SK-N-SH (cell line): Measurements from ENCODE around the gene MS4A10. TPM values are rescaled to one million over a fixed set of nuclear protein-coding genes. Genes with fewer than 3 reads are reported as not detected.

Experiments
- CTCF ChIA-PET: fragments of 300-600, 350-600 bp; formaldehyde crosslinking; extraction: SDS; loops from one replicate; lab custom pipeline; 2021; lab: Yijun Ruan, JAX
- POLR2A ChIA-PET: fragments of 350-600 bp; sonication (Branson Sonifier 250); formaldehyde crosslinking; extraction: SDS; loops from one replicate; lab custom pipeline; 2020; ENCODE audit warnings: antibody characterized with exemption, inconsistent platforms; lab: Yijun Ruan, JAX
- DNase-seq: peaks from one replicate; pipeline ENCODE4 v3.0.0; 2012
- H2AFZ ChIP-seq: fragments of 200-600 bp; sonication (generic); 2 replicates; pipeline ENCODE4 v1.8.1; 2016; ENCODE audit warnings: antibody characterized with exemption, mild to moderate bottlenecking, low read depth
- H3F3A ChIP-seq: fragments of 200-600 bp; sonication (generic); replicated peaks from 2 replicates; pipeline ENCODE3; 2016; ENCODE audit warnings: antibody characterized with exemption, mild to moderate bottlenecking; ENCODE audit not compliant: insufficient read depth
- H3K27ac ChIP-seq, 2 experiments: fragments of 200-500 bp in 1 of 2; fragments of 200-600 bp in 1 of 2; sonication (Bioruptor generic) in 1 of 2; sonication (generic), shearing (Covaris generic) in 1 of 2; 2 replicates each; pipeline versions ENCODE4 v1.5.1 to v1.6.1; 2014 to 2016; ENCODE audit warnings: low read depth in 2 of 2, inconsistent platforms in 1 of 2, low read length in 1 of 2, mild to moderate bottlenecking in 1 of 2, mixed read lengths in 1 of 2
- H3K27me3 ChIP-seq: fragments of 200-600 bp; sonication (generic), shearing (Covaris generic); 2 replicates; pipeline ENCODE4 v1.6.1; 2016; ENCODE audit warnings: mixed run types; ENCODE audit not compliant: insufficient read depth
- H3K36me3 ChIP-seq, 2 experiments: fragments of 200-500 bp in 1 of 2; fragments of 200-600 bp in 1 of 2; sonication (Bioruptor generic) in 1 of 2; sonication (generic) in 1 of 2; replicated peaks in 1 of 2; 2 replicates each; pipeline versions ENCODE3 to v1.5.1; 2014 to 2016; ENCODE audit warnings: low read length in 1 of 2, mild to moderate bottlenecking in 1 of 2; ENCODE audit not compliant: insufficient read depth in 2 of 2, control insufficient read depth in 1 of 2
- H3K4me1 ChIP-seq, 2 experiments: fragments of 200-500 bp in 1 of 2; fragments of 200-600 bp in 1 of 2; sonication (Bioruptor generic) in 1 of 2; sonication (generic), shearing (Covaris generic) in 1 of 2; 2 replicates each; pipeline versions ENCODE4 v1.5.1 to v1.6.1; 2014 to 2016; ENCODE audit warnings: low read depth in 1 of 2, low read length in 1 of 2, mixed run types in 1 of 2; ENCODE audit not compliant: insufficient read depth in 2 of 2, control insufficient read depth in 1 of 2
- H3K4me2 ChIP-seq: fragments of 200-600 bp; sonication (generic), shearing (Covaris generic); 2 replicates; pipeline ENCODE4 v1.6.1; 2017; ENCODE audit warnings: mixed run types
- H3K4me3 ChIP-seq, 2 experiments: fragments of 200-500 bp in 1 of 2; fragments of 200-600 bp in 1 of 2; sonication (Bioruptor generic) in 1 of 2; sonication (generic), shearing (Covaris generic) in 1 of 2; 2 replicates each; pipeline versions ENCODE4 v1.5.1 to v1.8.1; 2014 to 2016; ENCODE audit warnings: low read depth in 2 of 2, inconsistent platforms in 1 of 2, low read length in 1 of 2, mild to moderate bottlenecking in 1 of 2, mixed read lengths in 1 of 2, moderate library complexity in 1 of 2
- H3K79me2 ChIP-seq: fragments of 200-600 bp; sonication (generic); 2 replicates; pipeline ENCODE4 v1.8.1; 2017; ENCODE audit warnings: mild to moderate bottlenecking; ENCODE audit not compliant: insufficient read depth
- H3K9ac ChIP-seq: fragments of 200-600 bp; sonication (generic); 2 replicates; pipeline ENCODE4 v1.6.1; 2017; ENCODE audit warnings: mixed run types
- H3K9me2 ChIP-seq: fragments of 200-600 bp; sonication (generic); 2 replicates; pipeline ENCODE4 v1.6.1; 2017; ENCODE audit warnings: mixed run types
- H3K9me3 ChIP-seq: fragments of 200-600 bp; sonication (generic); 2 replicates; pipeline ENCODE4 v1.6.1; 2017; ENCODE audit warnings: mixed run types, mild to moderate bottlenecking, moderate library complexity
- H4K20me1 ChIP-seq: fragments of 200-600 bp; sonication (generic); 2 replicates; pipeline ENCODE4 v1.6.1; 2017; ENCODE audit warnings: mild to moderate bottlenecking, mixed run types; ENCODE audit not compliant: insufficient read depth
- ELF1 ChIP-seq: IDR thresholded peaks from 2 replicates; pipeline ENCODE4 v1.4.0; 2012
- EP300 ChIP-seq, 2 experiments: IDR thresholded peaks; 2 replicates each; pipeline versions ENCODE4 v1.4.0 to v1.6.1; 2012; ENCODE audit warnings: borderline replicate concordance in 1 of 2, low read depth in 1 of 2, low read length in 1 of 2
- EZH2phosphoT487 ChIP-seq: fragments of 200-600 bp; sonication (generic); IDR thresholded peaks from 2 replicates; pipeline ENCODE4 v1.6.1; 2017; ENCODE audit warnings: low read depth, mixed run types, mild to moderate bottlenecking, antibody characterized with exemption, moderate library complexity, borderline replicate concordance
- FOXM1 ChIP-seq: IDR thresholded peaks from 2 replicates; pipeline ENCODE4 v1.4.0; 2012; ENCODE audit warnings: low read depth, mild to moderate bottlenecking
- GABPA ChIP-seq: IDR thresholded peaks from 2 replicates; pipeline ENCODE4 v1.4.0; 2012; ENCODE audit warnings: low read depth, mild to moderate bottlenecking
- GATA2 ChIP-seq: sonication (generic); formaldehyde crosslinking; IDR thresholded peaks from 2 replicates; pipeline ENCODE4 v1.5.0; 2020; ENCODE audit warnings: mild to moderate bottlenecking, missing genetic modification reagents
- MAX ChIP-seq: IDR thresholded peaks from 2 replicates; pipeline ENCODE4 v1.4.0; 2012; ENCODE audit warnings: low read depth
- MEF2A ChIP-seq: IDR thresholded peaks from 2 replicates; pipeline ENCODE4 v1.4.0; 2012; ENCODE audit warnings: low read depth, borderline replicate concordance
- MXI1 ChIP-seq: IDR thresholded peaks from 2 replicates; pipeline ENCODE4 v1.6.1; 2012; ENCODE audit warnings: mild to moderate bottlenecking, low read depth, low read length, improper control_type of control experiment
- PBX3 ChIP-seq: IDR thresholded peaks from 2 replicates; pipeline ENCODE4; 2012
- RAD21 ChIP-seq: IDR thresholded peaks from 2 replicates; pipeline ENCODE4 v1.6.1; 2012; ENCODE audit warnings: mild to moderate bottlenecking, low read length
- RXRA ChIP-seq: IDR thresholded peaks from 2 replicates; pipeline ENCODE4 v1.4.0; 2012; ENCODE audit warnings: low read depth, mild to moderate bottlenecking, borderline replicate concordance
- SMC3 ChIP-seq: IDR thresholded peaks from 2 replicates; pipeline ENCODE4 v1.6.1; 2012; ENCODE audit warnings: low read depth, low read length, improper control_type of control experiment
- TCF12 ChIP-seq: IDR thresholded peaks from 2 replicates; pipeline ENCODE4 v1.4.0; 2012
- USF1 ChIP-seq: IDR thresholded peaks from 2 replicates; pipeline ENCODE4 v1.4.0; 2012; ENCODE audit warnings: low read depth, borderline replicate concordance
- YY1 ChIP-seq: IDR thresholded peaks from 2 replicates; pipeline ENCODE4 v1.4.0; 2012; ENCODE audit warnings: low read depth, mild to moderate bottlenecking
- WGBS: methylation state at CpG from one replicate; pipeline ENCODE4 v1.1.6; 2017; ENCODE audit warnings: low lambda C conversion rate; 5-methylcytosine and 5-hydroxymethylcytosine counted together
- polyA plus RNA-seq, 3 experiments: library from polyadenylated mRNA; depleted of rRNA; stranded (reverse); fragments of >200 nt; gene quantifications; 2 replicates each; pipeline ENCODE4 v1.2.3, GENCODE V29; 2012
- TF ChIP-seq, protein P1 (sequence below): IDR thresholded peaks from 2 replicates; pipeline ENCODE4 v1.4.0; 2012; ENCODE audit warnings: low read depth, borderline replicate concordance
- TF ChIP-seq, protein P2 (sequence below): fragments of 200-600 bp; sonication (generic); IDR thresholded peaks from 2 replicates; pipeline ENCODE4 v1.6.1; 2017; ENCODE audit warnings: antibody characterized with exemption, mild to moderate bottlenecking, moderate library complexity

The MS4A10 gene
- polyA plus RNA-seq, 1 of the 3 experiments (the other 2 are of a cell fraction) = not detected

DNA sequence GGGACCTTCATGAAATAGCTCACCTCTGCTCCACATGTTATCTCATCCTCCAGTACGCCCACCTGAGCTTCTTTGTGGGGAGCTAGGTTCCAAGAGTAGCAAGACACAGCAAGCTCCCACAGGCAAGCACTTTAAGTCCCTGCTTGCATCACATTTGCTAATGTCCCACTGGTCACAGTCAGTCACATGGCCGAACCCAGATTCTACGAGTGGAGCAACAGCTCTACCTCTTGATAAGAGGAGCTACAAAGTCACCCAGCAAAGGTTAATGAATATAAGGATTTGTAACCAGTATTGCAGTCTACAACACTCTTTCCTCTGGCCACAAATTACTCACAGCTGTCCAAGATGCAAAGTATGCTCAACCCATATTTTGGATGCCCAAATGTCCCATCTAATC, 43.7 kb upstream of the MS4A10 start:
- Histone ChIP-seq H3K9ac (no peak overlapping the region), H3K4me2 (no peak overlapping the region), H3K4me1 (no peaks in the 10 kb centered on the region), H3K9me2 (no peaks in the 10 kb centered on the region), H3F3A (no peaks in the 10 kb centered on the region), H3K4me3 (no peak overlapping the region), H3K9me3 (no peaks in the 10 kb centered on the region), H4K20me1 (no peaks in the 10 kb centered on the region), H2AFZ (no peak overlapping the region), H3K36me3 (no peaks in the 10 kb centered on the region), H3K79me2 (no peaks in the 10 kb centered on the region), H3K27me3 (peaks cover 19% of the 10 kb centered on the region; the same call in 1 of the 2 replicates), H3K27ac (no peak overlapping the region)
- DNase-seq = no peak
- WGBS = 0% methylated on average over 3 of the region's 3 CpGs
- no peak for TF ChIP-seq USF1
- TF ChIP-seq, protein P1, sequence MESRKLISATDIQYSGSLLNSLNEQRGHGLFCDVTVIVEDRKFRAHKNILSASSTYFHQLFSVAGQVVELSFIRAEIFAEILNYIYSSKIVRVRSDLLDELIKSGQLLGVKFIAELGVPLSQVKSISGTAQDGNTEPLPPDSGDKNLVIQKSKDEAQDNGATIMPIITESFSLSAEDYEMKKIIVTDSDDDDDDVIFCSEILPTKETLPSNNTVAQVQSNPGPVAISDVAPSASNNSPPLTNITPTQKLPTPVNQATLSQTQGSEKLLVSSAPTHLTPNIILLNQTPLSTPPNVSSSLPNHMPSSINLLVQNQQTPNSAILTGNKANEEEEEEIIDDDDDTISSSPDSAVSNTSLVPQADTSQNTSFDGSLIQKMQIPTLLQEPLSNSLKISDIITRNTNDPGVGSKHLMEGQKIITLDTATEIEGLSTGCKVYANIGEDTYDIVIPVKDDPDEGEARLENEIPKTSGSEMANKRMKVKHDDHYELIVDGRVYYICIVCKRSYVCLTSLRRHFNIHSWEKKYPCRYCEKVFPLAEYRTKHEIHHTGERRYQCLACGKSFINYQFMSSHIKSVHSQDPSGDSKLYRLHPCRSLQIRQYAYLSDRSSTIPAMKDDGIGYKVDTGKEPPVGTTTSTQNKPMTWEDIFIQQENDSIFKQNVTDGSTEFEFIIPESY = no peak
- TF ChIP-seq, protein P2, sequence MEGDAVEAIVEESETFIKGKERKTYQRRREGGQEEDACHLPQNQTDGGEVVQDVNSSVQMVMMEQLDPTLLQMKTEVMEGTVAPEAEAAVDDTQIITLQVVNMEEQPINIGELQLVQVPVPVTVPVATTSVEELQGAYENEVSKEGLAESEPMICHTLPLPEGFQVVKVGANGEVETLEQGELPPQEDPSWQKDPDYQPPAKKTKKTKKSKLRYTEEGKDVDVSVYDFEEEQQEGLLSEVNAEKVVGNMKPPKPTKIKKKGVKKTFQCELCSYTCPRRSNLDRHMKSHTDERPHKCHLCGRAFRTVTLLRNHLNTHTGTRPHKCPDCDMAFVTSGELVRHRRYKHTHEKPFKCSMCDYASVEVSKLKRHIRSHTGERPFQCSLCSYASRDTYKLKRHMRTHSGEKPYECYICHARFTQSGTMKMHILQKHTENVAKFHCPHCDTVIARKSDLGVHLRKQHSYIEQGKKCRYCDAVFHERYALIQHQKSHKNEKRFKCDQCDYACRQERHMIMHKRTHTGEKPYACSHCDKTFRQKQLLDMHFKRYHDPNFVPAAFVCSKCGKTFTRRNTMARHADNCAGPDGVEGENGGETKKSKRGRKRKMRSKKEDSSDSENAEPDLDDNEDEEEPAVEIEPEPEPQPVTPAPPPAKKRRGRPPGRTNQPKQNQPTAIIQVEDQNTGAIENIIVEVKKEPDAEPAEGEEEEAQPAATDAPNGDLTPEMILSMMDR = no peak
- no peak for TF ChIP-seq EP300 (IDR thresholded peaks at IDR 0.05; ENCODE audit: borderline replicate concordance in 1 of 2, low read depth in 1 of 2, low read length in 1 of 2)
- no peak for TF ChIP-seq GABPA
- no peak for TF ChIP-seq TCF12
- TF ChIP-seq GATA2 (CRISPR knock-in tag) = no peak
- TF ChIP-seq RAD21 = no peak
- TF ChIP-seq ELF1 = no peak
- TF ChIP-seq EZH2phosphoT487 = no peak
- TF ChIP-seq PBX3 = no peak
- TF ChIP-seq SMC3 = no peak
- no peak for TF ChIP-seq RXRA
- no peak for TF ChIP-seq MAX
- TF ChIP-seq YY1 = no peak
- TF ChIP-seq MEF2A = no peak
- no peak for TF ChIP-seq FOXM1
- TF ChIP-seq MXI1 = no peak
- ChIA-PET CTCF (interaction anchor here (1.4 kb wide), 1 partner anchor 21 kb away, joined by 3 read pairs; no protein-coding TSS in a partner anchor), POLR2A (no interaction called here)
